ENCODE data around the gene SLC7A6. TPM values are rescaled to one million over a fixed set of nuclear protein-coding genes. Genes with fewer than 3 reads are reported as not detected.
"Not testable (repeated sequence)": the region's sequence is repeated elsewhere in the genome, so short reads cannot be mapped to it uniquely, and the experiment has no call there.

Gene SLC7A6
- total RNA-seq, 1 experiment from 2014 or later, result 17.4 TPM

DNA sequence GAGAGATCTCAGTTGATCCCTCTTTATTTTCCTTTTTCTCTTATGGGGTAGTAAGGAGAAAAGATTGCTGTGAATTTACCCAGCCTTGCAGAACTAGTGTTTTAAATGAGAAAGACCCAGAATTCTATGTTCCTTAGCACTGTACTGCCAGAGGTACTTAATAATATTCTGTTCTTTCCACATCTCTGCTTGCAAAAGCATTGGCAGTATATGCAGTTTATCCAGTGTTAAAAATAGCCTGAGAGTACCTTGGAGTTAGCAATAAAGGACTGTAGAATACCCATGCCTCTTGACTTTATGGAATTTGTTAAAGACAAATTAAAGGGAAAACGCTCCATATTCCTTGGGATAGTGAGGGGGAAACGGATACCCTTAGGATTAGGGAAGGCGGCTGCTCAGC is 11.9 kb downstream of the SLC7A6 start:
- no peaks in the 10 kb centered on the region for H3K9me3 ChIP-seq (replicated peaks)
- no peaks in the 10 kb centered on the region for H3K27me3 ChIP-seq
- H3K36me3 ChIP-seq, result 0 out of 2 replicates have a peak, but pooled peaks cover 2% of the 10 kb centered on the region
- no peak overlapping the region for H3K4me3 ChIP-seq
- H3K27ac ChIP-seq, result peak overlapping the region; percentile 44; the same call in 1 of the 2 replicates
- peaks cover 11% of the 10 kb centered on the region for H3K4me1 ChIP-seq
- DNase-seq, result no peak

DNA sequence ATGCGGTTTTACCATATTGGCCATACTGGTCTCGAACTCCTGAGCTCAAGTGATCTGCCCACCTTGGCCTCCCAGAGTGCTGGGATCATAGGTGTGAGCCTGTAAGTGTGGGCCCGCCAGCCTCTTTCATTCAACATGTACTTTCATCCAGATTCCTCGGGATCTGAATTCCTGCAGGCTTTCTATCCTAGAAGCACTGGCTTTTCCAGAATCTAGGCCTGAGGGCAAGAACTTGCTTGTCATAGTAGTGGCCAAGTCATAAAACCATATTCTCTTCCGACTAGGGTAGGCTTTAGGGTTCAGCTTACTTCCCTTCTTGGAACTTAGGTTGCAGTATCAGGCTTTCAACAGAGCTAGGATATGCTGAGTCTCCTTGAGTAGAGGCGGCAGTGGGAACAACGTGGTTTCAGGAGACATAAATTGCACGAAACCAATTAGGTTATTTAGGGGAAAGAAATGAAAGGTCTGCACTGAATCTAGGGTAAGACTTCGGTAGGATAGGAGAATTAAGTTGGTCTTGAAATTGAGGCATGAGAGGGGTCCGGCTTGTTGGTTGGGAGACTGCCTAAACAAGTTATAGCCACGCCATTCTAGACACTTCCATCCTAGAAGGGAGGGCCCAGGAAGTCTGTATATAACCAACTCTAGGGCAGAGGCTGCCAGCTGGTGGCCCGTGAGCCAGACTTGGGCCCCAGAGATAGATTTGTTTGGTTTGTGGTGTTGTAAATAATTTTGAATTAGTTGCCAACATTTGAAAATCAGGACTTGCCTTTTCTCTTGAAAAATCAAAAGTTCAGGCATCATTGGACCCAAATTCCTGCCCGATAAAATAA is 15.6 kb downstream of the SLC7A6 start:
- Histone ChIP-seq H3K9me3 (replicated peaks) (no peaks in the 10 kb centered on the region), H3K27me3 (no peaks in the 10 kb centered on the region), H3K4me1 (peaks cover 11% of the 10 kb centered on the region), H3K27ac (no peak overlapping the region), H3K4me3 (no peak overlapping the region), H3K36me3 (no peaks in the 10 kb centered on the region)
- DNase-seq, result no peak

DNA sequence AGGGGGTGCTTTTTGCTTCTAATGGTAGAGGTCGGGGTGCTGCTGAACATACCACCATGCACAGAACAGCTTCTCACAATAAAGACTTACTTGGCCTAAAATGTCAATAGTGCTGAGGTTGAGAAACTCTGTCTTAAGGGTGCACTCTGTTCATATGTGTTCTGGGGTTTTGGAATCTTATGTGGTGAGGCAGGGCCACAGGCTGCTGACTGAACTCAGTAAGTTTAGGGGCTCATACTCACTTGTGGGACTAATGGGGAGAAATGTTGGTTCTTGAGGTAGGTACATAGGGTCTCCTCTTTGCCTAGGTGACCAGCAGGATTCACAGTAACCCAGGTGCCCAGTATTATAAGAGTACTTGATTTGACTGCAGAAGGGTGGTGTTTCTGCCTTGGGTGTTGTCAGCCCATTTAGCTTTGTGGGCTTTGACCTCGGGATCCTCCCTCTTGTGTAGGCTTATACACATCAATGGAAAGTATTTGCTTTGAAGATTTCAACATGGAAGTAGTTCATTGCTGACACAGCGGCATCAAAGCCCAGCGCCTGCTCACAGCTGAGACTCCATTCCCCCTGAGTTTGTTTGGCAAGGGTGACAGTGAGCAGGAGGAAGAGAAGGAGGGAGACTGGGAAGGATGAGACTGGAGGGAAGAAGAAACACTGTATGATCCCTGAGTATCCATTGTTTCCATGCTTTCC is 17.2 kb downstream of the SLC7A6 start:
- no peak for DNase-seq
- no peaks in the 10 kb centered on the region for H3K9me3 ChIP-seq (replicated peaks)
- peaks cover under 1% of the 10 kb centered on the region for H3K4me1 ChIP-seq
- H3K27ac ChIP-seq, result no peak overlapping the region
- H3K27me3 ChIP-seq, result no peaks in the 10 kb centered on the region
- no peak overlapping the region for H3K4me3 ChIP-seq
- no peaks in the 10 kb centered on the region for H3K36me3 ChIP-seq

- no peaks in the 10 kb centered on the region for H3K27me3 ChIP-seq
- H3K4me3 ChIP-seq, result no peak overlapping the region
- no peaks in the 10 kb centered on the region for H3K9me3 ChIP-seq (replicated peaks)
- no peaks in the 10 kb centered on the region for H3K36me3 ChIP-seq
- DNase-seq, result no peak
- no peak overlapping the region for H3K27ac ChIP-seq
- H3K4me1 ChIP-seq, result no peaks in the 10 kb centered on the region
Measured at GRCh38 chr16:68282064-68282452, 17.7 kb downstream of the SLC7A6 start.

- Histone ChIP-seq H3K36me3 (no peaks in the 10 kb centered on the region), H3K27ac (no peak overlapping the region), H3K27me3 (no peaks in the 10 kb centered on the region), H3K9me3 (replicated peaks) (no peaks in the 10 kb centered on the region), H3K4me1 (no peaks in the 10 kb centered on the region), H3K4me3 (no peak overlapping the region)
- no peak for DNase-seq
Measured at GRCh38 chr16:68283346-68283745, 19.0 kb downstream of the SLC7A6 start.

DNA sequence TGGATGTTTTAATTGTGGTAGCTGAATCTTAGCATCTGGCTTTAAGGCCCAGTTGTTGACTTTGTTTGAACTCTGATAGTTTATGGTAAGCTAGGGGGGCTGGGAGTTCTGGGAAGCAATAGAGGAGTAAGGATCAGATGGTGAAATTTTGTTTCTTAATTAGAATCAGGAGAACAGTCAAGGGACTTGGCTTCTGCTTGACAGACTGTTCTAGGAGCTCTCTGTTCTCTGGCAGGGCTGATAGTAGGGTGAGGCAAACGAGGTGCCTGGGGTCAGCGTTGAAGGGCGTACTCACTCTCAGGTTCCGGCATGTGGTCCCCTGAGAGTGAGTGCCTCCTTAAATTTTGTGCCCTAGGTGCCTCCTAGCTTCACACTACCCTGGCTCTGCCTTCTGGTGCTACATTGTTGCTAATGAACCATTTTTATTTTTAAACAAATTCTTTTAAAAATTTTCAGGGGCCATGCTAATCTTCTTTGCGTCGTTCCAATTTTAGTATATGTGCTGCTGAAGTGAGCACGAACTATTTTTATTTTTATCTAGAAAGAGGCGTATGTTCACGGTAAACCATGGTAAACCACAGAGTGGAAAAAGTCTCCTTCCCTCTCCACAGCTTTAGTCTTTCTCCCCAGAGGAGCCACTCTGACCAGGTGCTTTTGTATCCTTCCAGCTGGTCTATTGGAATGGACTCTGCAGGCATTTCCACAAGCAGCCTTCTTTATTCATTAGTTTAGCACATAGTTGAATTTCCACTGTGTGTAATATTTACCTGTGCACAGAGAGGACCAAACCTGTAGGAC is 19.7 kb downstream of the SLC7A6 start:
- Histone ChIP-seq H3K27me3 (no peaks in the 10 kb centered on the region), H3K4me1 (no peaks in the 10 kb centered on the region), H3K9me3 (replicated peaks) (no peaks in the 10 kb centered on the region), H3K4me3 (no peak overlapping the region), H3K27ac (no peak overlapping the region), H3K36me3 (no peaks in the 10 kb centered on the region)
- DNase-seq, result no peak

DNA sequence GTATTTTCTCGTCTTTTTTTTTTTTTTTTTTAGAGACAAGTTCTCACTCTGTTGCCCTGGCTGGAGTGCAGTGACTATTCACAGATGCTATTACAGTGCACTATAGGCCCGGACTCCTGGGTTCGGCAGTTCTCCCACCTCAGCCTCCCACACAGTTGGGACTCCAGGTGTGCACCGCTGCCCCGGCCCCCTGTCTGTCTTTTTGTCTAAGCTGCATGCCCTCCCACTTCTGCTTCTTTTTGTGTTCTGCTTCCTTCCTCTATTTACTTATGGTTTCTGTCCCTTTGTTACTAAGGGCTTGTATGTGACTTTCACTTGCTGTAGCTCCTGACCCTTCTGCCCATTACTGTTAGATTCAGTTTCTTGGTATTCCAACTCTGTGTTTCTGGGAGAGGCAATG is 20.5 kb downstream of the SLC7A6 start:
- Histone ChIP-seq H3K36me3 (no peaks in the 10 kb centered on the region), H3K27ac (no peak overlapping the region)
- DNase-seq, result no peak

GRCh38 chr16:68285683-68286082 is 21.4 kb downstream of the SLC7A6 start:
- Histone ChIP-seq H3K36me3 (no peaks in the 10 kb centered on the region), H3K27me3 (no peaks in the 10 kb centered on the region), H3K4me3 (no peak overlapping the region), H3K4me1 (no peaks in the 10 kb centered on the region), H3K27ac (no peak overlapping the region), H3K9me3 (replicated peaks) (no peaks in the 10 kb centered on the region)
- no peak for DNase-seq

More for the DNA sequence above, 20.5 kb downstream of the SLC7A6 start:
- no peak overlapping the region for H3K4me3 ChIP-seq
- no peaks in the 10 kb centered on the region for H3K4me1 ChIP-seq
- H3K27me3 ChIP-seq, result no peaks in the 10 kb centered on the region
- H3K9me3 ChIP-seq (replicated peaks), result no peaks in the 10 kb centered on the region

DNA sequence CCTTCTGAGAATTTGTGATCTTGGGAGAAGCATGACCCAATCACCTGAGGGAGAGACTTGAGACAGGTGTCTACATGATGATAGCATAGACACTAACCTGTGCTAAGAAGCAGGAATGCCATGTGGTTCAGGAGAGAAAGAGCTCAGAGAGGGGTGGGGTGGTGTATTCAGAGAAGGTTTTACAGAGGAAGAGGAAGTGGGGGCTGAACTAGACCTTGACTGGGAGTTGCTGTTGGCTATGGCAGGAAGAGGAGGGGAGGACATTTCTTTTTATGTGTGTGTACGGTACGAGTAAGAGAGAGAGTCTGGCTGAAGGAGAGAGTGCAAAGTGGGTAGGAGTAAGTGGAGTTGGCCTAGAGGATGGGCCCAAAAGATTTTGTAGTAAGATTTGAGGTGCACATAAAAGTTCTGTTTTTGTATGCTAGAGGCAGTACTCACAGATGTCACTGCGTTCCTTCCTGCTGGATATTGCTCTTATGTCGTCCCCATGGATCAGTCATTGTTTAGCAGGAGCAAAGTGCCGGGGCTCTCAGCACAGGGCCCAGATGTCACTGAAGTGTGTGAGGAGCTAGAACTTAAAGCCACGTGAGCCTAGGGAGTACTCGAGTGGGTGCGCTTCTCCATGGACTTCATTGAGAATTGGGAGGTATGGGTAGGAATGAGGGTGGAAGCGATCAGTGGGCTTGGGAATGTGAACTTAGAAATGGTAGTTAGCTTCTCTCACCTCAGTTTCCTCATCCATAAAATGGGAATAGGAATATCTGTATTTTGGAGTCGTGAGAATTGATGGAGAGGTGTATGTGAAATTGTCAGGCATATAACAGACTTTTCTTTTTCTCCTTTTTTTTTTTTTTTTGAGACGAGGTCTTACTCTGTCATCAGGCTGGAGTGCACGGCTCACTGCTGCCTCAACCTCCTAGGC is 22.1 kb downstream of the SLC7A6 start:
- Histone ChIP-seq H3K36me3 (no peaks in the 10 kb centered on the region), H3K9me3 (replicated peaks) (no peaks in the 10 kb centered on the region), H3K27me3 (no peaks in the 10 kb centered on the region), H3K4me1 (no peaks in the 10 kb centered on the region), H3K27ac (no peak overlapping the region), H3K4me3 (no peak overlapping the region)
- DNase-seq, result no peak

DNA sequence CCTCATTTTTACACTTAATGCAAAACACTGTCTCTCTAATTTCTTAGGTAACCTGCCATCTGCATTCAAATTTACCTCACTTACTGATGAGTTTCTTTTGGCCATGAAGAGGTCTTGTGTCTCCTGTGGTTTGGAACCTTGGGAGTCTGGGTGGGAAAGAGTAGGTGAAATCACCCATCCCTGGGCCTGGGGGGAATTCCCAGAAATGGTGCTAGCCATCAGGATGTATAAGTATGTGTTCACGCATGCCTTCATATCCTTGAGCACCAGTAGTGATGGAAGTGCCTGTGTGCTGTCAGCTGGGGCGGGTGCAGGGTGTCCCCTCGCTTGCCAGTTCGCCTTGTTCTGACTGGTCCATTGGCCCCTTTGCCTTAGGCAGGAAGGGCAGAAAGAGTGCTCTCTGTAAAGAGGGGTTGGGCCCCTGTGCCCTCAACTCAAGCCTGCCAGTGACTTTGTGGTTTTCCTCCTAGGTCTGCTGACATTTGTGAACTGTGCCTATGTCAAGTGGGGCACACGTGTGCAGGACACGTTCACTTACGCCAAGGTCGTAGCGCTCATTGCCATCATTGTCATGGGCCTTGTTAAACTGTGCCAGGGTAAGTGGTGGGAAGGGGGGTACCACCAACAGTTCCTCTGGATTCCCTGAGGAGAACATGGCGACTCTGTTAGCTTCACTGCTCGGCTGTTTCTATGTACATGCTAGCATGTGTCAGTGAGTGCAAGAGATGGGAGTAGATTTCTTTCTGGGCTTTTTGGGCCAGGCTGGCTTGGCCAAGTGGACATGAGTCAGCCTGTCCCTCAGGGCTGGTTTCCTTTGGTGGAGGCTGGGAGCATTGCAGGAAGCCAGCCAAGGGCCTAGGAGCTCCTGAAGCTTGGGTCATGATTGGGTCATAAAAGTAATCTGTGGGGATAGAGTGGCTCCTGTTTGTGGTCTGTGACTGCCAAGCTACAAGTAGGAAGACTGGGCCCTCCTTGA is 23.2 kb downstream of the SLC7A6 start:
- no peaks in the 10 kb centered on the region for H3K36me3 ChIP-seq
- no peaks in the 10 kb centered on the region for H3K4me1 ChIP-seq
- no peaks in the 10 kb centered on the region for H3K9me3 ChIP-seq (replicated peaks)
- H3K27me3 ChIP-seq, result no peaks in the 10 kb centered on the region
- no peak for DNase-seq
- no peak overlapping the region for H3K27ac ChIP-seq
- no peak overlapping the region for H3K4me3 ChIP-seq

DNA sequence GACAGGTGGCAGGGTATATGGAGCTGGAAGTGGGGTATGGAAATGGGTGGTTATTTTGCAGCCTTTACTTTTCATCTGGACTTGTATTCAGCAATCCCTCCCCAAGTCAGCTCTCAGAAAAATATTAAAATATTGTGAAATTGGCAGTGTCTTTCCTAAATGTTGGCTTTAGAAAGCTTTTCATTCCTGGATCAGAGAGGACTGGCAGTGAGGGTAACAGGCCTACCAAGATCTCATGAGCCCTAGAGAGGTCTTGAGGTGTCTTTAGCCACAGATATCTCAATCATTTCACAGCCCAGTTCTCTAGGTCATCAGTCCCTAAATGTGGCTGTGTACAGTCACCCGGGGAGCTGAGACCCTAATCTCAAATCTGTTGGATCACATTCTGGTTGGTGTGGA is 23.9 kb downstream of the SLC7A6 start:
- Histone ChIP-seq H3K27ac (no peak overlapping the region), H3K36me3 (no peaks in the 10 kb centered on the region)

DNA sequence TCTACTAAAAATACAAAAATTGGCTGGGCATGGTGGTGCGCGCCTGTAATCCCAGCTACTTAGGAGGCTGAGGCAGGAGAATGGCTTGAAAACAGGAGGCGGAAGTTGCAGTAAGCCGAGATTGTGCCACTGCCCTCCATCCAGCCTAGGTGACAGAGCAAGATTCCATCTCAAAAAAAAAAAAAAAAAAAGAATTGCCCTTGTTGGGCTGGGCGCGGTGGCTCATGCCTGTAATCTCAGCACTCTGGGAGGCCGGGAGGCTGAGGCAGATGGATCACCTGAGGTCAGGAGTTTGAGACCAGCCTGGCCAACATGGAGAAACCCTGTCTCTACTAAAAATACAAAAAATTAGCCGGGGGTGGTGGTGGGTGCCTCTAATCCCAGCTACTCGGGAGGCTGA is 24.5 kb downstream of the SLC7A6 start:
- H3K27ac ChIP-seq; H3K9me3 ChIP-seq (replicated peaks); H3K36me3 ChIP-seq; H3K4me3 ChIP-seq; H3K27me3 ChIP-seq; H3K4me1 ChIP-seq; DNase-seq: not testable (repeated sequence)

More for the DNA sequence above, 23.9 kb downstream of the SLC7A6 start:
- DNase-seq, result no peak
- Histone ChIP-seq H3K4me1 (no peaks in the 10 kb centered on the region), H3K9me3 (replicated peaks) (no peaks in the 10 kb centered on the region), H3K27me3 (no peaks in the 10 kb centered on the region), H3K4me3 (no peak overlapping the region)

- Histone ChIP-seq H3K36me3 (no peaks in the 10 kb centered on the region), H3K27ac (no peak overlapping the region), H3K4me3 (no peak overlapping the region), H3K9me3 (replicated peaks) (no peaks in the 10 kb centered on the region), H3K4me1 (no peaks in the 10 kb centered on the region), H3K27me3 (no peaks in the 10 kb centered on the region)
- no peak for DNase-seq
Measured at GRCh38 chr16:68289202-68289601, 24.9 kb downstream of the SLC7A6 start.

All from SJCRH30 (cell line).